ENCODE measurements around the gene TUT4.

GRCh38 chr1:52601519-52601918 lies 48.6 kb upstream of the TUT4 start:
- TF ChIP-seq POLR2AphosphoS5 (IDR thresholded peaks at IDR 0.05; ENCODE audit: low read depth, low read length) (no peak), POLR2A (IDR thresholded peaks at IDR 0.05; ENCODE audit: low read depth, low read length) (no peak), TAF1 (IDR thresholded peaks at IDR 0.05; ENCODE audit: borderline replicate concordance, low read depth, low read length) (no peak)

All from GM12892 (cell line).